ENCODE measurements around the gene TM4SF20. TPM values are rescaled to one million over a fixed set of nuclear protein-coding genes. Genes with fewer than 3 reads are reported as not detected.

TM4SF20 gene
- polyA plus RNA-seq, 1 donor (not counting 4 experiments of a cell fraction or from before 2014, with no cell fraction given): not detected

GRCh38 chr2:227367427-227367795 is 11.7 kb downstream of the TM4SF20 start:
- H3K9ac ChIP-seq (ENCODE audit: control insufficient read depth, extremely low read depth, insufficient read depth, low read length): no peak overlapping the region
- H3K27ac ChIP-seq (ENCODE audit: control insufficient read depth, insufficient read depth, low read length): no peak overlapping the region
- FAIRE-seq (no peak), DNase-seq (ENCODE audit: low read depth, low spot score) (no peak)
- no peaks in the 10 kb centered on the region for H3K9me3 ChIP-seq (ENCODE audit: control insufficient read depth, low read depth, low read length)
- H3K36me3 ChIP-seq (ENCODE audit: control insufficient read depth in 2 of 2, extremely low read depth in 1 of 2, insufficient read depth in 2 of 2, low read length in 2 of 2): no peaks in the 10 kb centered on the region
- dilution Hi-C loops (cut with MboI; ENCODE audit: extremely low pct_ligation_motif_present, low sequenced_read_pairs): no loop called here
- H3K9me1 ChIP-seq (ENCODE audit: control insufficient read depth, extremely low read depth, insufficient read depth, low read length): no peaks in the 10 kb centered on the region
- no peak overlapping the region for H2AFZ ChIP-seq (ENCODE audit: control insufficient read depth, low read length)
- no peaks in the 10 kb centered on the region for H3K79me2 ChIP-seq (ENCODE audit: control insufficient read depth, insufficient read depth, low read length)
- H3K4me3 ChIP-seq (ENCODE audit: control insufficient read depth in 2 of 3, extremely low read depth in 1 of 3, insufficient read depth in 2 of 3, low read depth in 1 of 3, low read length in 3 of 3): no peak overlapping the region
- no peak for TF ChIP-seq CTCF (optimal IDR thresholded peaks at IDR 0.05 in 1 of 3, IDR thresholded peaks at IDR 0.05 in 1 of 3, conservative IDR thresholded peaks at IDR 0.05 in 1 of 3; ENCODE audit: extremely low read depth in 1 of 3, insufficient read depth in 2 of 3, low read length in 3 of 3)
- no peak for TF ChIP-seq EZH2 (IDR thresholded peaks at IDR 0.05; ENCODE audit: low read length)
- H3K27me3 ChIP-seq (ENCODE audit: control insufficient read depth, extremely low read depth, insufficient read depth, low read length): no peaks in the 10 kb centered on the region
- no peaks in the 10 kb centered on the region for H4K20me1 ChIP-seq (ENCODE audit: control insufficient read depth, extremely low read depth, insufficient read depth, low read length)
- no peak overlapping the region for H3K4me2 ChIP-seq (ENCODE audit: control insufficient read depth, extremely low read depth, insufficient read depth, low read depth, low read length)
- H3K4me1 ChIP-seq (ENCODE audit: control insufficient read depth, extremely low read depth, insufficient read depth, low read length): peaks cover 7% of the 10 kb centered on the region

GRCh38 chr2:227366769-227367426 is 12.2 kb downstream of the TM4SF20 start:
- Histone ChIP-seq H3K4me3 (ENCODE audit: control insufficient read depth in 2 of 3, extremely low read depth in 1 of 3, insufficient read depth in 2 of 3, low read depth in 1 of 3, low read length in 3 of 3) (no peak overlapping the region), H3K36me3 (ENCODE audit: control insufficient read depth in 2 of 2, extremely low read depth in 1 of 2, insufficient read depth in 2 of 2, low read length in 2 of 2) (no peaks in the 10 kb centered on the region), H3K9me1 (ENCODE audit: control insufficient read depth, extremely low read depth, insufficient read depth, low read length) (no peaks in the 10 kb centered on the region), H3K27ac (ENCODE audit: control insufficient read depth, insufficient read depth, low read length) (no peak overlapping the region), H4K20me1 (ENCODE audit: control insufficient read depth, extremely low read depth, insufficient read depth, low read length) (no peaks in the 10 kb centered on the region), H3K9me3 (ENCODE audit: control insufficient read depth, low read depth, low read length) (no peaks in the 10 kb centered on the region), H3K4me2 (ENCODE audit: control insufficient read depth, extremely low read depth, insufficient read depth, low read depth, low read length) (no peak overlapping the region), H2AFZ (ENCODE audit: control insufficient read depth, low read length) (no peak overlapping the region), H3K9ac (ENCODE audit: control insufficient read depth, extremely low read depth, insufficient read depth, low read length) (no peak overlapping the region), H3K4me1 (ENCODE audit: control insufficient read depth, extremely low read depth, insufficient read depth, low read length) (peaks cover 7% of the 10 kb centered on the region), H3K79me2 (ENCODE audit: control insufficient read depth, insufficient read depth, low read length) (no peaks in the 10 kb centered on the region), H3K27me3 (ENCODE audit: control insufficient read depth, extremely low read depth, insufficient read depth, low read length) (no peaks in the 10 kb centered on the region)
- TF ChIP-seq CTCF (optimal IDR thresholded peaks at IDR 0.05 in 1 of 3, IDR thresholded peaks at IDR 0.05 in 1 of 3, conservative IDR thresholded peaks at IDR 0.05 in 1 of 3; ENCODE audit: extremely low read depth in 1 of 3, insufficient read depth in 2 of 3, low read length in 3 of 3) (no peak), EZH2 (IDR thresholded peaks at IDR 0.05; ENCODE audit: low read length) (no peak)
- DNase-seq (ENCODE audit: low read depth, low spot score) (no peak), FAIRE-seq (no peak)
- dilution Hi-C loops (cut with MboI; ENCODE audit: extremely low pct_ligation_motif_present, low sequenced_read_pairs): no loop called here

All from keratinocyte (primary cell).